MCF 10A (cell line): ENCODE data around the gene NDC1. TPM values are rescaled to one million over a fixed set of nuclear protein-coding genes. Genes with fewer than 3 reads are reported as not detected.
A peak's percentile ranks its signal among the peaks of the same experiment; 100 is the strongest.

Experiments
- BruUV-seq: library from RNA; stranded (reverse); fragments of 400-500 nt; replicated peaks from 2 replicates; lab custom pipeline; 2021; lab: Mats Ljungman, UMichigan
- CTCF ChIA-PET: fragments of 300-600 bp; sonication (Branson Sonifier 250); formaldehyde crosslinking; extraction: SDS; loops from one replicate; lab custom pipeline; 2021; ENCODE audit warnings: antibody characterized with exemption, inconsistent platforms; lab: Yijun Ruan, JAX
- POLR2A ChIA-PET: fragments of 300-600, 350-650 bp; sonication (Branson Sonifier 250); formaldehyde crosslinking; extraction: SDS; loops from one replicate; lab custom pipeline; 2020; ENCODE audit warnings: antibody characterized with exemption, inconsistent platforms; lab: Yijun Ruan, JAX
- DNase-seq: peaks from one replicate; pipeline ENCODE4 v3.0.0-alpha.2; 2018; ENCODE audit not compliant: unreplicated experiment
- H3K27ac Mint-ChIP-seq: one replicate; pipeline ENCODE4 v1.8.0; 2022; ENCODE audit warnings: mild to moderate bottlenecking, low read depth, mixed read lengths; ENCODE audit not compliant: unreplicated experiment
- H3K27me3 Mint-ChIP-seq: one replicate; pipeline ENCODE4 v1.8.0; 2022; ENCODE audit warnings: mixed read lengths; ENCODE audit not compliant: insufficient read depth, unreplicated experiment
- H3K36me3 Mint-ChIP-seq: one replicate; pipeline ENCODE4 v1.8.0; 2022; ENCODE audit warnings: mild to moderate bottlenecking, moderate library complexity, mixed read lengths; ENCODE audit not compliant: insufficient read depth, unreplicated experiment
- H3K4me1 Mint-ChIP-seq: one replicate; pipeline ENCODE4 v1.8.0; 2022; ENCODE audit warnings: mixed read lengths; ENCODE audit not compliant: insufficient read depth, unreplicated experiment
- H3K4me3 Mint-ChIP-seq: one replicate; pipeline ENCODE4 v1.8.0; 2022; ENCODE audit warnings: mild to moderate bottlenecking, moderate library complexity, mixed read lengths; ENCODE audit not compliant: unreplicated experiment
- H3K9me3 Mint-ChIP-seq: one replicate; pipeline ENCODE4 v1.8.0; 2022; ENCODE audit warnings: mixed read lengths; ENCODE audit not compliant: unreplicated experiment
- intact Hi-C: fragments of 100-400 bp; cut with micrococcal nuclease; formaldehyde crosslinking; loops from 2 replicates; pipeline ENCODE4 v1.14.1; 2022
- total RNA-seq: library from RNA; stranded (reverse); gene quantifications from 2 replicates; pipeline ENCODE4 v1.2.3, GENCODE V29; 2022
- TF ChIP-seq, protein P1 (sequence below): fragments of 200-600 bp; IDR thresholded peaks from one replicate; pipeline ENCODE4 v1.8.0; 2022; ENCODE audit warnings: antibody characterized with exemption, mild to moderate bottlenecking; ENCODE audit not compliant: unreplicated experiment

NDC1 gene
- total RNA-seq, 1 experiment from 2014 or later = 18.7 TPM

- Mint-ChIP-seq H3K27me3 (no peaks in the 10 kb centered on the region), H3K27ac (no peak overlapping the region), H3K4me3 (no peak overlapping the region), H3K9me3 (no peaks in the 10 kb centered on the region), H3K36me3 (peaks cover 76% of the 10 kb centered on the region), H3K4me1 (no peaks in the 10 kb centered on the region)
- TF ChIP-seq, protein P1, sequence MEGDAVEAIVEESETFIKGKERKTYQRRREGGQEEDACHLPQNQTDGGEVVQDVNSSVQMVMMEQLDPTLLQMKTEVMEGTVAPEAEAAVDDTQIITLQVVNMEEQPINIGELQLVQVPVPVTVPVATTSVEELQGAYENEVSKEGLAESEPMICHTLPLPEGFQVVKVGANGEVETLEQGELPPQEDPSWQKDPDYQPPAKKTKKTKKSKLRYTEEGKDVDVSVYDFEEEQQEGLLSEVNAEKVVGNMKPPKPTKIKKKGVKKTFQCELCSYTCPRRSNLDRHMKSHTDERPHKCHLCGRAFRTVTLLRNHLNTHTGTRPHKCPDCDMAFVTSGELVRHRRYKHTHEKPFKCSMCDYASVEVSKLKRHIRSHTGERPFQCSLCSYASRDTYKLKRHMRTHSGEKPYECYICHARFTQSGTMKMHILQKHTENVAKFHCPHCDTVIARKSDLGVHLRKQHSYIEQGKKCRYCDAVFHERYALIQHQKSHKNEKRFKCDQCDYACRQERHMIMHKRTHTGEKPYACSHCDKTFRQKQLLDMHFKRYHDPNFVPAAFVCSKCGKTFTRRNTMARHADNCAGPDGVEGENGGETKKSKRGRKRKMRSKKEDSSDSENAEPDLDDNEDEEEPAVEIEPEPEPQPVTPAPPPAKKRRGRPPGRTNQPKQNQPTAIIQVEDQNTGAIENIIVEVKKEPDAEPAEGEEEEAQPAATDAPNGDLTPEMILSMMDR = no peak
- no peak for DNase-seq
- BruUV-seq = no TSS peak
- CTCF ChIA-PET = interaction anchor here (0.8 kb wide), 1 partner anchor 527 kb away, joined by 3 read pairs; no protein-coding TSS in a partner anchor
- POLR2A ChIA-PET = interaction anchor here (0.5 to 1.3 kb wide), 2 partner anchors 10 to 18 kb away, joined by 3 to 4 read pairs; no protein-coding TSS in a partner anchor
- intact Hi-C loops = no loop called here
Measured at GRCh38 chr1:53804791-53805505, 33.1 kb downstream of the NDC1 start.

GRCh38 chr1:53804181-53804580 lies 33.9 kb downstream of the NDC1 start:
- no TSS peak for BruUV-seq
- no peak for DNase-seq
- Mint-ChIP-seq H3K27ac (peak overlapping the region; percentile 43), H3K4me3 (no peak overlapping the region), H3K4me1 (no peaks in the 10 kb centered on the region), H3K27me3 (no peaks in the 10 kb centered on the region), H3K36me3 (peaks cover 79% of the 10 kb centered on the region), H3K9me3 (no peaks in the 10 kb centered on the region)
- TF ChIP-seq, protein P1 = no peak
- CTCF ChIA-PET = no interaction called here
- POLR2A ChIA-PET = no interaction called here
- intact Hi-C loops = no loop called here

GRCh38 chr1:53800621-53801020 lies 37.5 kb downstream of the NDC1 start:
- BruUV-seq = no TSS peak
- TF ChIP-seq, protein P1 = no peak
- intact Hi-C loops = no loop called here
- Mint-ChIP-seq H3K27ac (no peak overlapping the region), H3K9me3 (no peaks in the 10 kb centered on the region), H3K36me3 (peaks cover 59% of the 10 kb centered on the region), H3K4me1 (no peaks in the 10 kb centered on the region), H3K27me3 (no peaks in the 10 kb centered on the region), H3K4me3 (no peak overlapping the region)
- POLR2A ChIA-PET = interaction anchor here (1.2 kb wide), 1 partner anchor 10 kb away, joined by 3 read pairs; no protein-coding TSS in a partner anchor
- CTCF ChIA-PET = interaction anchor here (0.7 kb wide), 1 partner anchor 446 kb away, joined by 3 read pairs; no protein-coding TSS in a partner anchor
- DNase-seq = no peak

- Mint-ChIP-seq H3K36me3 (peaks cover 54% of the 10 kb centered on the region), H3K27ac (no peak overlapping the region), H3K9me3 (no peaks in the 10 kb centered on the region), H3K27me3 (no peaks in the 10 kb centered on the region), H3K4me3 (no peak overlapping the region), H3K4me1 (no peaks in the 10 kb centered on the region)
- BruUV-seq = no TSS peak
- TF ChIP-seq, protein P1 = no peak
- intact Hi-C loops = no loop called here
- CTCF ChIA-PET = no interaction called here
- POLR2A ChIA-PET = no interaction called here
- DNase-seq = no peak
Measured at GRCh38 chr1:53799141-53799540, 39.0 kb downstream of the NDC1 start.
